ENCODE measurements around the gene C3orf33.
"Not testable (repeated sequence)": the region's sequence is repeated elsewhere in the genome, so short reads cannot be mapped to it uniquely, and the experiment has no call there.

The C3orf33 gene

GRCh38 chr3:155805802-155806618, at the start of gene C3orf33:
TSS of gene C3orf33 (minus strand) at chr3:155806278. CDS start at chr3:155806252, 26 bp downstream.
- DNase-seq = peak; percentile 42

- DNase-seq = peak; percentile 99
Observed at GRCh38 chr3:155854141-155854940, 48.3 kb upstream of the C3orf33 start, which contains the start of gene SLC33A1. TSS of gene SLC33A1 (minus strand) at chr3:155854427. CDS start at chr3:155853997, 430 bp downstream.

GRCh38 chr3:155853214-155854140, 47.4 kb upstream of the C3orf33 start:
- no peak for DNase-seq

GRCh38 chr3:155852341-155852740, 46.3 kb upstream of the C3orf33 start:
- DNase-seq = no peak

GRCh38 chr3:155849404-155849803, 43.3 kb upstream of the C3orf33 start:
- DNase-seq = not testable (repeated sequence)

- DNase-seq = no peak
Observed at GRCh38 chr3:155847993-155848392, 41.9 kb upstream of the C3orf33 start.

GRCh38 chr3:155846119-155846518, 40.0 kb upstream of the C3orf33 start:
- DNase-seq = no peak

- no peak for DNase-seq
Observed at GRCh38 chr3:155843569-155843968, 37.5 kb upstream of the C3orf33 start.

- DNase-seq = no peak
Observed at GRCh38 chr3:155835341-155836071, 29.4 kb upstream of the C3orf33 start.

GRCh38 chr3:155828490-155829098, 22.5 kb upstream of the C3orf33 start:
- DNase-seq = not testable (repeated sequence)

GRCh38 chr3:155815030-155815545, 9.0 kb upstream of the C3orf33 start:
- DNase-seq = no peak

- not testable (repeated sequence) for DNase-seq
Observed at GRCh38 chr3:155813224-155813623, 7.1 kb upstream of the C3orf33 start.

GRCh38 chr3:155809181-155809580, 3.1 kb upstream of the C3orf33 start:
- DNase-seq = no peak

- DNase-seq = no peak
Observed at GRCh38 chr3:155807823-155808222, 1.7 kb upstream of the C3orf33 start.

GRCh38 chr3:155805204-155805801, 775 bp downstream of the C3orf33 start:
- DNase-seq = no peak

GRCh38 chr3:155804323-155804722, 1.8 kb downstream of the C3orf33 start:
- no peak for DNase-seq

GRCh38 chr3:155792532-155792931, 13.5 kb downstream of the C3orf33 start:
- DNase-seq = no peak

- no peak for DNase-seq
Observed at GRCh38 chr3:155791190-155791589, 14.9 kb downstream of the C3orf33 start.

- DNase-seq = no peak
Observed at GRCh38 chr3:155790272-155790925, 15.7 kb downstream of the C3orf33 start.

GRCh38 chr3:155785662-155786295, 20.3 kb downstream of the C3orf33 start:
- DNase-seq = no peak
